Ovary (tissue), 3 donors: Measurements from ENCODE around the gene IGFBP3.

Experiments
- CTCF ChIP-seq, 3 donors: fragments of 450-650 bp in 2 of 3; fragments of 200-600 bp in 1 of 3; IDR thresholded peaks; one replicate each; pipeline versions ENCODE4 v1.5.1 to v1.8.0; 2016 to 2022; ENCODE audit warnings: antibody characterized with exemption in 3 of 3, mild to moderate bottlenecking in 1 of 3
- POLR2A ChIP-seq: fragments of 450-650 bp; IDR thresholded peaks from one replicate; pipeline ENCODE4 v1.6.1; 2017; ENCODE audit warnings: antibody characterized with exemption, mild to moderate bottlenecking, moderate library complexity
- donor health status: DM: no; HTN: no; CAD: no.

GRCh38 chr7:45891462-45892402 is 29.3 kb downstream of the IGFBP3 start:
- TF ChIP-seq CTCF (IDR thresholded peaks at IDR 0.05) (no peak), POLR2A (no peak)
